ENCODE measurements around the gene NRXN2.

DNA sequence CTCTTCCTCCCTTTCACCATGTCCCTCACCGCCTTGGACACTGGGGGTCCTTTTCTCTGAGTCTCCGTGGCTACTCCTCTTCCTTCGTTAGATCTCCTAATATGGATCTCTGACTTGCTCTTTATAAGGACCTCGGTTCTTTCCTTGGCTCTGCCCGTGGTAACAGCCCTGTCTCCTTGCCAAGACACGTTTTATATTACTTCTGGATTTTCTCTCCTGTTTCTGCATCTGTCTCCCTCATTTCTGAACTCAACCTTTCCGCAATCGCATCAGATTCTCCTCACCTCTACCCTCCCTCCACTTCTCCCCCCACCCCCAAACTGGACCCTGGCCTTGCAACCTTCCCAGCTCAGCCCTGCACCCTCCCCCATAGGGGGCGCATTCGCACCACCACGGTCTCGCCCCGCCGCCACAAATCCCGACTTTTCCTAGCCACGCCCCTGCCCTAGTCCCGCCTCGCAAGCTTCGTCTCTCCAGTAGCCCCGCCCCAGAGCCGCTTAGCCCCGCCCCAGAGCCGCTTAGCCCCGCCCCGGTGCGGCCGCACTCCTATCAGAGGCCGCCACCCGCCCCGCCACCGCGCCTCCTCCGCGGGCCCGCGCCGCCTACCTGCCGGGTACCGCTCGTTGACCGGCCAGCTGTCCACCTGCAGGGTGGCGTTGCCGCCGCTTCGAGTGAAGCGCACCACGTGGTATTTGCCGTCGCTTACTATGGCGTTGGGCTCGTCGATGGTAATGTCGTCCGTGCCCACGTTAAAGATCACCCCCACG lies 93.0 kb downstream of the NRXN2 start:
- TF ChIP-seq, protein P1, sequence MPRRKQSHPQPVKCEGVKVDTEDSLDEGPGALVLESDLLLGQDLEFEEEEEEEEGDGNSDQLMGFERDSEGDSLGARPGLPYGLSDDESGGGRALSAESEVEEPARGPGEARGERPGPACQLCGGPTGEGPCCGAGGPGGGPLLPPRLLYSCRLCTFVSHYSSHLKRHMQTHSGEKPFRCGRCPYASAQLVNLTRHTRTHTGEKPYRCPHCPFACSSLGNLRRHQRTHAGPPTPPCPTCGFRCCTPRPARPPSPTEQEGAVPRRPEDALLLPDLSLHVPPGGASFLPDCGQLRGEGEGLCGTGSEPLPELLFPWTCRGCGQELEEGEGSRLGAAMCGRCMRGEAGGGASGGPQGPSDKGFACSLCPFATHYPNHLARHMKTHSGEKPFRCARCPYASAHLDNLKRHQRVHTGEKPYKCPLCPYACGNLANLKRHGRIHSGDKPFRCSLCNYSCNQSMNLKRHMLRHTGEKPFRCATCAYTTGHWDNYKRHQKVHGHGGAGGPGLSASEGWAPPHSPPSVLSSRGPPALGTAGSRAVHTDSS (tag by site-specific recombination; IDR thresholded peaks at IDR 0.05), result no peak
- no peak for TF ChIP-seq ZBTB20 (tag by site-specific recombination; IDR thresholded peaks at IDR 0.05)
- TF ChIP-seq, protein P2, sequence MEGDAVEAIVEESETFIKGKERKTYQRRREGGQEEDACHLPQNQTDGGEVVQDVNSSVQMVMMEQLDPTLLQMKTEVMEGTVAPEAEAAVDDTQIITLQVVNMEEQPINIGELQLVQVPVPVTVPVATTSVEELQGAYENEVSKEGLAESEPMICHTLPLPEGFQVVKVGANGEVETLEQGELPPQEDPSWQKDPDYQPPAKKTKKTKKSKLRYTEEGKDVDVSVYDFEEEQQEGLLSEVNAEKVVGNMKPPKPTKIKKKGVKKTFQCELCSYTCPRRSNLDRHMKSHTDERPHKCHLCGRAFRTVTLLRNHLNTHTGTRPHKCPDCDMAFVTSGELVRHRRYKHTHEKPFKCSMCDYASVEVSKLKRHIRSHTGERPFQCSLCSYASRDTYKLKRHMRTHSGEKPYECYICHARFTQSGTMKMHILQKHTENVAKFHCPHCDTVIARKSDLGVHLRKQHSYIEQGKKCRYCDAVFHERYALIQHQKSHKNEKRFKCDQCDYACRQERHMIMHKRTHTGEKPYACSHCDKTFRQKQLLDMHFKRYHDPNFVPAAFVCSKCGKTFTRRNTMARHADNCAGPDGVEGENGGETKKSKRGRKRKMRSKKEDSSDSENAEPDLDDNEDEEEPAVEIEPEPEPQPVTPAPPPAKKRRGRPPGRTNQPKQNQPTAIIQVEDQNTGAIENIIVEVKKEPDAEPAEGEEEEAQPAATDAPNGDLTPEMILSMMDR (tag by site-specific recombination; IDR thresholded peaks at IDR 0.05), result no peak
- no peak for TF ChIP-seq KLF16 (tag by site-specific recombination; IDR thresholded peaks at IDR 0.05)
- TF ChIP-seq ZNF175 (tag by site-specific recombination; IDR thresholded peaks at IDR 0.05), result no peak
- no peak for TF ChIP-seq ZSCAN30 (tag by site-specific recombination; IDR thresholded peaks at IDR 0.05)
- TF ChIP-seq MEIS1 (CRISPR knock-in tag; IDR thresholded peaks at IDR 0.05; ENCODE audit: borderline replicate concordance), result no peak
